ENCODE results near the gene ZNF518A.

ZNF518A gene, protein sequence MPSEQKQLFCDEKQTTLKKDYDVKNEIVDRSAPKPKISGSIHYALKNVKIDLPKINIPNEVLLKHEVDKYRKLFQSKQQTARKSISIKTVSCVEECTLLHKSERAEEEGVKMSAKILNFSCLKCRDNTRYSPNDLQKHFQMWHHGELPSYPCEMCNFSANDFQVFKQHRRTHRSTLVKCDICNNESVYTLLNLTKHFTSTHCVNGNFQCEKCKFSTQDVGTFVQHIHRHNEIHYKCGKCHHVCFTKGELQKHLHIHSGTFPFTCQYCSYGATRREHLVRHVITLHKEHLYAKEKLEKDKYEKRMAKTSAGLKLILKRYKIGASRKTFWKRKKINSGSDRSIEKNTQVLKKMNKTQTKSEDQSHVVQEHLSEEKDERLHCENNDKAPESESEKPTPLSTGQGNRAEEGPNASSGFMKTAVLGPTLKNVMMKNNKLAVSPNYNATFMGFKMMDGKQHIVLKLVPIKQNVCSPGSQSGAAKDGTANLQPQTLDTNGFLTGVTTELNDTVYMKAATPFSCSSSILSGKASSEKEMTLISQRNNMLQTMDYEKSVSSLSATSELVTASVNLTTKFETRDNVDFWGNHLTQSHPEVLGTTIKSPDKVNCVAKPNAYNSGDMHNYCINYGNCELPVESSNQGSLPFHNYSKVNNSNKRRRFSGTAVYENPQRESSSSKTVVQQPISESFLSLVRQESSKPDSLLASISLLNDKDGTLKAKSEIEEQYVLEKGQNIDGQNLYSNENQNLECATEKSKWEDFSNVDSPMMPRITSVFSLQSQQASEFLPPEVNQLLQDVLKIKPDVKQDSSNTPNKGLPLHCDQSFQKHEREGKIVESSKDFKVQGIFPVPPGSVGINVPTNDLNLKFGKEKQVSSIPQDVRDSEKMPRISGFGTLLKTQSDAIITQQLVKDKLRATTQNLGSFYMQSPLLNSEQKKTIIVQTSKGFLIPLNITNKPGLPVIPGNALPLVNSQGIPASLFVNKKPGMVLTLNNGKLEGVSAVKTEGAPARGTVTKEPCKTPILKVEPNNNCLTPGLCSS (N-terminal part only)

DNA sequence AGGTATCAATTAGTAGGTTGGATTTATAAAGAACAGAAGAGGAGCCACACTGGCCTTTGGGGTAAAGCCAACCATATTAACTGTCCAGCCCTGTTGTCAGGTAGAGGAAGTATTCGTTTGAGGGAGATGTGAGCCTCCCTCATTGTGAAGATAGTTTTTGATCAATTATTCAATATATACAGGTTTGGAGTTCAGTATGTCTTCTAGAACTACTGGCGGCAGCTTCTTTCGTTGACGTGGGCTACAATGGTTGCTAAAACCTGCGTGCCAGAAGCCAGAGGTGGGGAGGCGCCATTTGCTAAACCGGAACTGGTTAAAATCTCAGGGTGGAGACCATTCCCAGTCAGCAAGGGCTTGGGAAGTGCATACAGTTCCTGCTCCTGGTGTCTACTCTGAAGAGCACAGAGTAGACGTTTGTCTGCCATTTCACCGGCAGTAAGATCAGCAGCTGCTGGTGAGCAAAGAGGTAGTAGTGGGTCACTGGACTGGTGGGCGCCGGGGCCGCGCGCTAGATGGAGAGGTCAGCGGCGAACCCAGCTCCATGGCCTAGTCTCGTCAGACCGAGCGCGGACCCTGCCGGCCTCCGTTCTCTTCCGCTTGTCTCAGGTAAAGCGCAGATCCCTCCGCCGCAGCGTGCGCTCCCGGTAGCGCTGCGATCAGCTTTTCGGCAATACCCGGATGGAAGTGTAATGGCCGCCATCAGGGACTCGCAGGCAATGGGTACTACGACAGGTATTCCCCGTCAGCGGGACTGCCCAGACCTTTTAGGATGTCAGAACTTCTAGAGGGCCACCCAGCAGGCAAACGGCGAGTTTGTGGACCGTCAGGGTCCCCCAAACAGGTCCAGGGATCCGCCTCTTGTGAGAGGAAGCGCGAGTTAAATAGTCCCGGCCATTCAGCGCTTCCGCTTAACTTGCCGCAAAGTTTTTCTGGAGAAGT, at the start of gene ZNF518A:
TSS of gene ZNF518A (plus strand) at position 911 of the 939 bp plus-strand sequence. CDS start 26,026 bp downstream, outside the sequence.
- peak; percentile 91 for DNase-seq (ENCODE audit: low spot score)

DNA sequence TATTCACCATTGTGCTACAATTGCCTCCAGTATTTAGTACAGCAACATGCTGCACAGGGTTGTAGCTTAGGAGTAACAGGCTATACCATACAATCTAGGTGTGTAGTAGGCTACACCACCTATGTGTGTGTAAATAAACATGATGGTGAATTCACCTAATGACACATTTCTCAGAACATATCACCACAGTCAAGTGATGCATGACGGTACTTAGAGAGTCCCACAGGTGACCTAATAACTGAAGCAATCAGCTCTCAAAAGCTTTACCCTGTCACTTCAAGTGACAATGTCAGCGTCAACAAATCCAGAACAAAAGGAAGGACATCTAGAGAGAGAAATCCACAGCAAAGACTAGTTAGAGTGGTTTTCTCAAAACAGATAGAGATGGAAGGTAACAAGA, 47.9 kb upstream of the ZNF518A start:
- DNase-seq (ENCODE audit: low spot score), result no peak

DNA sequence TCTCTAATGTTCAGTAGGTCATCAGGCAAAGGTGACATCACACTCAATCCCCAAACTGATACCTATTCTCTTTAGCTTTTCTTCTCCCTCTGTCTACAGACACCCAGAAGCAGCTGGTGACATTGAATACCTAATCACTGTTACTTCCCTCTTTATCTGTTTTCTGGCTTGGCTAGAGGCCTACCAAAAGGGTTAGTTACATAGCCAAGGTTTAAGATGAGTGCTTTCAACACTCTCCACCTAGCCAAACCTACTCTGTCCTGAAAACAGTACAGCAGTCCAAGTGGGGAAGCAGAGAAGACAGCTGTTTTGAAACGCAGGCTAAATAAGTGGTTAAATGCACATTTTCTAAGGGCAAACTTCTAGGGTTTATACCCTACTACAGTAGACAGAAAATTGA, 47.3 kb upstream of the ZNF518A start:
- DNase-seq (ENCODE audit: low spot score), result no peak

DNA sequence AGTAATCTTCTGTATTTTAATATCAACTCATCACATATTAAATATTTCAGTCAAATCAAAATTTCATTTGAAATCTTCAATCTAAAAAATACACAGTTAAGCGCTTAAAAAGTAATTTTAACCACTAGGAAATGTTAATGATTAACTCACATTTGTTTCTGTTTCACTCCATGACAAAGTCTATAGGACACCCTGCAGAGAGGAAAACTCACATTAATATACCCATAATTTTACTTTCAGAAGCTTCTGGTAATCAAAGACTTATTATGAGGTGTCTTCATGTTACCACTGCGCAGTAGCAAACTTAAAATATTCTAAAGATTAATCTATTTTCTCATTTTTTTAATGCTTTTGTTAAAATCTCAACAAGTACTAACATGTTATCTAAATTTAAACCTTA, 41.0 kb upstream of the ZNF518A start:
- no peak for DNase-seq (ENCODE audit: low spot score)

DNA sequence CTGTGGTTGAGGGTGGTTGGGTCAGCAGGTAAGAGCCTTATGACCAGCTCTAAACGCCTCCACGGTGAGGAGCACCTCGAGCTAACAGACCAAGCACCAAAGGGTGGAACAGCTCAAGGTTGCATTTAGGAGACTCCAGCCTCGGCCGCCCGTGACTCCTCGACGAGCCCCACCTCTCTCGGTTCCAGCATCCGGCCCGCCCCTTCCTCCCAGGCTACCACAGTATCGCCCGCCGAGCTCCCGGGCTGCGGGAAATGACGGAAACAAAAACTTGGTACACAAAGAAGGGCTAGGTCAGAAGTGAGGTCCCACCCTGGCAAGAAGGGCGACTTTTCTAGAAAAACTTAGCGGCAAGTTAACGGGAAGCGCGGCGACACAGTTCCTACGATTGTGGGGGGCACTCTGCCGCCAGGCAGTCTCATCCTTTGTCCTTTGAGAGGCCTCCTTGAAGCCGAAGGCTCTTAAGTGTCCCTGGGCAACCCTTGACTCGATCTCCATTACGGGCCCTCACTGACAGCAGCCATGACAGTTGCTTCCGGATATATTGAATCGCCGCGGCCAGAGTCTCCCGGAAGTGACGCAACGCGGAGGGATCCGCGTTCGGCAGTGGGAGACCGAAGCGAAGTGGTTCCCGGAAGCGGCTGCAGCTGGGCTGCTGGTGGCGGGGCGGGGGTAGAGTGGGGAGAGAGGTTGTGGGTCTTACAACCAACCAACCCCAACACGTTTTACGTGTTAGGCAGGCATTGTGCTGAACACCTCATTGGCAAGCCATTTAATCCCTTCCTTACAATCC, 40.2 kb upstream of the ZNF518A start:
- DNase-seq (ENCODE audit: low spot score), result peak; percentile 91

DNA sequence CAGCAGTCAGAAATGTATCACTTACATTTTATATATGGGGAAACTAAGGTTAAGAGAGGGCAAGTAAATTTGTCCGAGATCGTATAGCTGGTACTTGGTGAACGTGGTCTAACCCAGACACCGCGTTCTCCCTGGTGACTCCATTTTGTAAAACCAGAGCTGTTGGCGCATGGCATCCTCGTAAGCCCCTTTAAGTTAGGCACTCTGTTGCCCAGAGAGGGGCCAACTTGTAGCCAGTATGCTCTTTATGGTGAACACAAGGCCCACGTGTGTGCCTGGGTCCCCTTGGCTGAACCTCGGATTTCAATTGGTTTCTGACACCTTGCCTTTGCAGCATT, 39.7 kb upstream of the ZNF518A start:
- DNase-seq (ENCODE audit: low spot score), result no peak

DNA sequence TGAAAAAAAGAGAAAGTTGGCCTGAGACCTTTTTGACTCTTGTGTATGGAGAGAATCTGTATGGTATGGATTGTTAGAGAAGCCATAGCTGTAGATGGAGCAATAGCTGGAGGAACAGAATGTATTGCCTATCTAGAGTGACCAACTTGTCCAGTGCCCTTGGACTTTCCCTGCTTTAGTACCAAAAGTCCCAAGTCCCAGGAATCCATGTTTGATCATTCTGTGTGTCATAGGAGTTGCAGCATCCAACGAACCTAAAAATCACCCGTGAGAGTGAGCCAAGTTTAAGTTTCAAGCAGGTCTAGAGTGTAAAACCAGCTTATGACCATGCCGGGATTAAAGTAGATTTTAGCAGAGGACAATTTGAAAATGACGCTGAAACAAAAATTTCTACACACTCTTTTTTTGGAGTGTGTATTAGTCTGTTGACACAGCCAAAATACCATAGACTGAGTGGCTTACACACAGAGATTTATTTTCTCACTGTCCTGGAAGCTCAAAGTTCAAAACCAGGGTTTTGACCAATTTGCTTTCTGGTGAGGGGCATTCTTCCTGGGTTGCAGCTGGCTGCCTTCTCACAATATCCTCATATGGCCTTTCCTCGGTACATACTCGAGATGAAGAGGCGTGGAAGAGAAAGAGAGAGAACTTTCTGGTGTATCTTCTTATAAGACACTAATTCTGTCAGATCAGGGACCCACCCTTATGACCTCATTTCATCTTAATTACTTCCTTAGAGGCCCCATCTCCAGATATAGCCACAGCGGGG, 36.9 kb upstream of the ZNF518A start:
- no peak for DNase-seq (ENCODE audit: low spot score)

DNA sequence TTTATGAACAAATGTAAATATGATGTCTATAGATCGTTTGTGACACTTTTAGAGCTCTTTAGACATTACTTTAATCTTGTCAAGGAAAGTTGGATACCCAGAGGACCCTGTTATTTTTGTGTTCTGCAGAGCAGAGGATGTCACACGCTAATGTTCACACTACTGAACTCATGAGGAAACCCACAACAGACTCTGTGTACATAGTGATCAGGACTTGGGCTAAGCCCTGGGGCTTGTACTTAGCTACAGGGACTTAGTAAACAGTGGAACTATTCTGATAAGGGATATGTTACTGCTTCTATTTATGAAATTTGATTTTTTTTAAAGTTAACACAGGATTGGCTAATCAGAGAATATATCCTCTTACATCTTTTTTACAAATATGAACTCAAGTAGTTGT, 36.1 kb upstream of the ZNF518A start:
- no peak for DNase-seq (ENCODE audit: low spot score)

DNA sequence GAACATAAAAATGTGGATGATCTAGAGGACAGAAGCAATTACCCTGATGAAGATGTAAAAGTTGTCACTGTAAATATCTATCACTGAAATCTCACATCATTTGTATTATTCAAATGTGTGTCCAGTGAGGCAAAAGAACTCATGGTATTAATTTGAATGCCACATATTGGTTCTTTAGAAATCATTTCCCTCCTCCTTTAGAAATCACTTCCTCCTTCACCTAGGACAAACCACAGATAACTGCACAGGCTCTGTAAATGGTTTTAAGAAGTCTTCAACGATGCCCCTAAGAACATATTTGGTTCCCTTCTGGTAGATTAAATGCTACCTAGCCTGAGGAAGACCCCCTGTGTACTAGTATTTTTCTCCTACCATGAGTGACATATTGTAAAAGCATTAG, 33.1 kb upstream of the ZNF518A start:
- DNase-seq (ENCODE audit: low spot score), result no peak

DNA sequence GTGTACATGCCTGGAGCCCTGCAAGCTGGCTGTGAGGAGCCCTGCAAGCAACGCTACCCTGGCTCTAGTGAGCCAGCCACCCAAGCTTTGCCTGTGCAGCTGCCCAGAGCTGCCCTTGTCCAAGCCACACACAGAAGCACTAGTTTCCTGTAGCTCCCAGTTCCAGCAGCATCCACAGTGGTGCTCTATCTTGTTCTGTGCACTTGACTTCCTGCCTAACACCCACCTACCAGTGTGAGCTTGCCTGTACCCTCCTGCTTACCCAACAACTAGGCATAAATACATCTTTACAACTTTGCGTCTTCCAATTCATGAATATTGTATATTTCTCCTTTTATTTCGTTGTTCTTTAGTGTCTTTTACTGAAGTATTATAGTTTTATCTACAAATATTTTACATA, 32.2 kb upstream of the ZNF518A start:
- DNase-seq (ENCODE audit: low spot score), result no peak

DNA sequence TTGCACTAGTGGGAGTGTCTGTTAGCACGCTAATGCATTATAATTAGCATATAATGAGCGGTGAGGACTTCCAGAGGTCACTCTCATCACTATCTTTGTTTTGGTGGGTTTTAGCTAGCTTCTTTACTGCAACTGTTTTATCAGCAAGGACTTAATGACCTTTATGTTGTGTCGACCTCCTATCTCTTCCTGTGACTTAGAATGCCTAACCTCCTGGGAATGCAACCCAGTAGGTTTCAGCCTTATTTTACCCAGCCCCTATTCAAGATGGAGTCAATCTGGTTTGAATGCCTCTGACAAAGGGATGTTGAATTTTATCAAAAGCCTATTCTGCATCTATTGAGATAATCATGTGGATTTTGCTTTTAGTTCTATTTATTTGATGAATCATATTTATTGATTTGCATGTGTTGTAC, 22.5 kb upstream of the ZNF518A start:
- no peak for DNase-seq (ENCODE audit: low spot score)

DNA sequence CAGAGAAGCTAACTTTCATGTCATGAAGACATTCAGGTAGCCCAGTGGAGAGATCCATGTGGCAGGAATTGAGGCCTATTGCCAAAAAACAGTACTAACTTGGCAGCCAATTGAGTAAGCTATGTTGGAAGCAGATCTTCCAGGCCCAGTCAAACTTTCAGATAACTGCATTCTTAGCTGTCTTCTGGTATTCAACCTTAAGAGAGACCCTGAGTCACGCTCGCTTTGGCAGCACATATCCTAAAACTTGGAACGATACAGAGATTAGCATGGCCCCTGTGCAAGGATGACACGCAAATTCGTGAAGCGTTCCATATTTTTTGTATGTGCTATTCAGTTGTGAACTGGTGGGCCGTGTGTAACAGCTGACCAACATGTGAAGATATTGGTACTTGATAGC, 17.6 kb upstream of the ZNF518A start:
- DNase-seq (ENCODE audit: low spot score), result no peak

DNA sequence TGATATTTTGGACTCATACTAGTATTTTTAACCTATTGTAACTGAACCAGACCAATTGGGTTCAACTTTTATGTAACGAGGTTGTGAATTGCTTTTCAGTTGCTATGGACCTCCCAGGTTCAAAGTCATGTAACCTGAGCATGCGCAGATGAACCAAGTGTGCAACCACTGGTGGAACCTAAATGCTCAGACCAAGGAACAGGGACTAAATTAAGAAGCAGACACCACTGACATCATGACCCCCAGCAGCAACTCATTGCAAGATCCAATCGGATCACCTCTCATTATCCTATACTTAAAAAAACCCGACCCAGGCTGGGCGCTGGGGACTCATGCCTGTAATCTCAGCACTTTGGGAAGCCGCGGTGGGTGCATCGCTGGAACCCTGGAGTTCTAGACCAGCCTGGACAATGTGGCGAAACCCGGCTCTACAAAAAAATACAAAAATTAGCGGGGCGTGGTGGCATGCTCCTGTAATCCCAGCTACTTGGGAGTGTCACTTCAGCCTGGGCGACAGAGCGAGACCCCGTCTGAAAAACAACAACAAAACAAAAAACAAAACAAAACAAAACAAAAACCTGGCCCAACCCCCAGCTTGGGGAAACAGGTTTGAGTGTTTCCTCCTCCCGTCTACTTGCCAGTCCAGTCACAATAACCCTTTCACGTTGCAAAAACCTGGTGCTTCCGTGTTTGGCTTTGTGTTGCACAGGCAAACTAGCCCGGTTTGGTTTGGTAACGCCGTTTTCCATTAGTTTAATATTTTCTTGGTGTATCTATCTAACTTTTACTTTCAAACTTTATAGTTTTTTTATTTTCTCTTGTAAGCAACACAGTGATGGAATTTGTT, 11.3 kb upstream of the ZNF518A start:
- DNase-seq (ENCODE audit: low spot score), result no peak

DNA sequence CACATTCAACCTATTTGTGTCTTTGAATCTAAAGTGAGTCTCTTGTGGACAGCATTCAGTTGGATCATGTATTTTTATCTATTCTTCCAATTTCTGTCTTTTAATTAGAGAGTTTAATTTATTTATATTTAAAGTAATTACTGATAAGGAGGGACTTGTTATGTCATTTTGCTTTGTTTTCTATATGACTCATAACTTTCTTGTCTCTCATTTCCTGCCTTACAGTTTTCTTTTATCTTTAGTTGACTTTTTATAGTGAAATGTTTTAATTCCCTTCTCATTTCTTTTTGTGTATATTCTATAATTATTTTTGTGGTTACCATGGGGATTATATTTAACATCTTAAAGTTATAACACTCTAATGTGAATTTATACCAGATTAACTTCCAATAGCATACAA, 7.3 kb upstream of the ZNF518A start:
- DNase-seq (ENCODE audit: low spot score), result no peak

DNA sequence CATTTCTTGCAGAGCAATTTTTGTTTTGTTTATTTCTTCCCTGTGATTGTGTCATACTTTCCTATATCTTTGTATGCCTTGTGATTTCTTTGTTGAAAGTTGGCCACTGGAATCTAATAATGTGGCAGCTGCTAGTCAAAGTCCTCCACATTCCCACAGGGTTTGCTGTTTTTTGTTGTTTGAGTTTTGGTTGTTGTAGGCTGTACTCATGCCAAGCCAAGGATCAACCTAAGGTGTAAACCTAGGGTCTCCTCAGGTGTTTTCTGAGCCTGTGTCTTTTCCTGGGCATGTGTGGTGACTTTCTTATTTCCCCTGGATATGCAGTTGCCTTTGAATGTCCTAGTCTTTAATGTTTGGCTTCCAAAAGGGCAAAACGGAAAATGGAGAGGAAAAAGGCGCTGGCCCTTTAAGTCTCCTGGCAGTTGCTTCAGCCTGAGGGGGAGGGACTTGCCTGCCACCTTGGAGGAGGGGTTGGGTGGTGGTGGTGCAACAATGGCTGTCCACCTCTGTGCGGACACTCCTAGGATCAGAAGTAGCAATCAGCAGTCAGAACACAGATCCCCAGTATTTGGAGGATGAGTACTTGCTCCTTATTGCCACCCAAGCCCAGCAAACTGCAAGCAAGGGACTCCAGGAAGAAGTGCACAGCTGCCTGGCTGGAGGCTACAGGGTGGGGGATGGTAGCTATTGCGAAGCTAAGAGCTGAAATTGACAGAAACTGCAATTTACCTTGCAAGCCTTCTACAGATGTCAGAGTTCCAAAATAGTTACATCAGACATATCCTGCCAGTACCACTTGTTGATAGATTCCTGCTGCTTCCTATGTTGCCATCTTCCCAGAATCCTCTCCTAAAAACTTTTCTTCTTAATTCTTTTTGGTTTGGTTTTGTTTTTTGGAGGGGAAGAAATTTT, 5.6 kb upstream of the ZNF518A start:
- DNase-seq (ENCODE audit: low spot score), result no peak

DNA sequence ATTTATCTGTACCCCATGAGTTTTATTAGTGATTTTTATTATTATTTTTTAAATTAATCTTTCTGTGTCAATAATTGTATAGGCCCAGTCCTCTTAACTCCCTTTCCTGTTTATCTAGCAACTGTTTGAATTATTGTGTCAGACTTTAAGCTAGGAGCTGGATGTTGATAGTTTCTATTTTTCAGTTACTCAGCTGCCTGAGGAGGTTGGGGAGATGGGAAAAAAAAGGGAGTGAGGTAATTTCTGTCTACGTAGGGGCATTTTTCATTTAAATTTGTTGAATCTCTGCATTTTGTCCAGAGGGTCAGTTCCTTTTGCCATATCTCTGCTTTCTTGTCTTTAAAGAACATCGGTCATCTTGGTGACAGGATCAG, 5.0 kb upstream of the ZNF518A start:
- no peak for DNase-seq (ENCODE audit: low spot score)

DNA sequence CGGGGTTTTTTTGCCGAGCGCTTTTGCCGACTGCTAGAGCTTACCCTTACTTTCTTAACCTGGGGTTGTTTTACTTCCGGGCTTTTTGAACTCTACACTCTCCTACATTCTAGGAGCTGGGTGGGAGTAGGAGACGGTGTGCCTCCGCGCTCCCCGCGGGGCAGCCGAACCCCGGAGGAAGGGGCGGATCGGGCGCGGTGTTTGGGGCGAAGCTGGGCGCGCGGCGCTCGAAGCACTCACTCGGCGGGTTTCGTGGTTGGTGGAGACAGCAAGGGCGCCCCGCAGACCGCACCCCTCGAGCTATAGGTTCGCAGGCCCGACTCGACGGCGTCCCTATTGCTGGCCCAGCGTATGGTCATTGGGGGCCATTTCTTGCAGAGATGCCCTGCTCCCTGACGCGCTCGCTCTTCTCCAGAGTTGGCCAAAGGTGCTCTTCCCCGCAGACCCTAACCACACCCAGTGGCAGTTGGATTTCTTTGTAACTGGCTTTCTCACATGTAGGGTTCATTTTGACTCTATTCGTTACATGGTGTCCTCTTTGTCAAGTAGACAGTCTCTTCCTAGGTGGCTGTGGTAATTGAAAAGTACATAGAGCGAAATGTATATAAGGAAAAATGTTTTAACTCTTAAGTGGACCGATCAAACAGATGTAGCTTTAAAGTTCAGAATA, 364 bp downstream of the ZNF518A start:
- DNase-seq (ENCODE audit: low spot score), result no peak

DNA sequence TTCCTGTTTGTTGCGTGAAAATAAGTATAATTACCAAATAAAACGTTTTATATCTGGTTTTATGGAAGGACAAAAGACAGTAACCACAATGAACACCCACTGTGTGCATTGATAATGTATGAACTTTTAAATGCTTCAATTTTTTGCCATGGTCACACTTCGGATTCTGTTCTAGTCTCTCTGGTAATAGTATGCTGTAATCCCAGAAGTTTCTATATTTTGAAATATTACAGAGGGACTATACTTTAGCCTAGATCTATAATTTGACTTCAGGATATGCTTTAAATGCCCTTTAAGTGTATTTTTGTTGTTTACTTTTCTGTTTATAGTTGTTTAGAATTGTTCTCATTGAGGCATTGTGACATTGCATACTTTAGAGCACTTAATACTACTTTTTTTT, 1.5 kb downstream of the ZNF518A start:
- no peak for DNase-seq (ENCODE audit: low spot score)
